Left ventricle myocardium inferior (tissue), 1 donor: ENCODE measurements around the gene SLC22A6. TPM values are rescaled to one million over a fixed set of nuclear protein-coding genes. Genes with fewer than 3 reads are reported as not detected.

Source experiments
- DNase-seq: peaks from one replicate; pipeline ENCODE4 v3.0.0-alpha.2; 2020
- H3K27ac ChIP-seq: fragments of 200-600 bp; replicated peaks from 2 replicates; pipeline ENCODE4 v1.8.0; 2021
- H3K27me3 ChIP-seq: fragments of 200-600 bp; 2 replicates; pipeline ENCODE4 v1.8.0; 2021; ENCODE audit warnings: low read depth
- H3K36me3 ChIP-seq: fragments of 200-600 bp; 2 replicates; pipeline ENCODE4 v1.8.0; 2021
- H3K4me1 ChIP-seq: fragments of 200-600 bp; 2 replicates; pipeline ENCODE4 v1.8.0; 2021
- H3K4me3 ChIP-seq: fragments of 200-600 bp; 2 replicates; pipeline ENCODE4 v1.8.0; 2021; ENCODE audit warnings: mild to moderate bottlenecking, moderate library complexity
- H3K9me3 ChIP-seq: fragments of 200-600 bp; replicated peaks from 2 replicates; pipeline ENCODE4 v1.8.0; 2021
- intact Hi-C: fragments of 100-400 bp; cut with micrococcal nuclease; formaldehyde crosslinking; loops from one replicate; pipeline ENCODE4 v1.11.0; 2022
- total RNA-seq: library from RNA; stranded (reverse); fragmentation: NEBNext Ultra II Directional; extraction: Animal tissue kit (Norgen Biotek cat#: 25700); gene quantifications from one replicate; pipeline ENCODE4 v1.2.1, GENCODE V29; 2021
- TF ChIP-seq, protein P1 (sequence below): fragments of 200-600 bp; IDR thresholded peaks from 2 replicates; pipeline ENCODE4 v1.8.0; 2021; ENCODE audit warnings: antibody characterized with exemption, mild to moderate bottlenecking, borderline replicate concordance
- donor health status: DM: no; HTN: yes; CAD: no; lungs with severe emphysema.

The SLC22A6 gene
- total RNA-seq, 1 donor from 2014 or later, result not detected

DNA sequence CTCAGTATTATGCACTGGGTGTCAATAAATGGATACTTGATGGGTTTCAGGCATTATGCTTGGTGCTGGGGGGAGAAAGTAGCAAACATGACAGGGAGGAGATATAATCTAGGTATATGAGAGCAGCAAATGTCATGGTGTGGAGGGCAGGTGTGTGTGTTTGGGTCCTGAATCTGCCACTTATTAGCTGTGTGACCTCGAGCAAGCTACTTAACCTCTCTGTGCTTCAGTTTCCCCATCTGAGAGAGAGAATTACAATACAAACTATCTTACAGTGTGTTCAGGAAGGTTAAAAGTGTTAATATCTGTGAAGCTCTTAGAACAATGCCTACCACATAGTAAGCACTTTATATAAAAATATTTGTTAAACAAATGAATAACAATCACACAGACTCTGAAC, 28.1 kb upstream of the SLC22A6 start:
- no peak for DNase-seq
- Histone ChIP-seq H3K27me3 (peaks cover 34% of the 10 kb centered on the region), H3K4me3 (no peak overlapping the region), H3K27ac (no peak overlapping the region), H3K9me3 (no peaks in the 10 kb centered on the region), H3K36me3 (no peaks in the 10 kb centered on the region), H3K4me1 (peaks cover 14% of the 10 kb centered on the region)
- intact Hi-C loops, result no loop called here
- TF ChIP-seq, protein P1, sequence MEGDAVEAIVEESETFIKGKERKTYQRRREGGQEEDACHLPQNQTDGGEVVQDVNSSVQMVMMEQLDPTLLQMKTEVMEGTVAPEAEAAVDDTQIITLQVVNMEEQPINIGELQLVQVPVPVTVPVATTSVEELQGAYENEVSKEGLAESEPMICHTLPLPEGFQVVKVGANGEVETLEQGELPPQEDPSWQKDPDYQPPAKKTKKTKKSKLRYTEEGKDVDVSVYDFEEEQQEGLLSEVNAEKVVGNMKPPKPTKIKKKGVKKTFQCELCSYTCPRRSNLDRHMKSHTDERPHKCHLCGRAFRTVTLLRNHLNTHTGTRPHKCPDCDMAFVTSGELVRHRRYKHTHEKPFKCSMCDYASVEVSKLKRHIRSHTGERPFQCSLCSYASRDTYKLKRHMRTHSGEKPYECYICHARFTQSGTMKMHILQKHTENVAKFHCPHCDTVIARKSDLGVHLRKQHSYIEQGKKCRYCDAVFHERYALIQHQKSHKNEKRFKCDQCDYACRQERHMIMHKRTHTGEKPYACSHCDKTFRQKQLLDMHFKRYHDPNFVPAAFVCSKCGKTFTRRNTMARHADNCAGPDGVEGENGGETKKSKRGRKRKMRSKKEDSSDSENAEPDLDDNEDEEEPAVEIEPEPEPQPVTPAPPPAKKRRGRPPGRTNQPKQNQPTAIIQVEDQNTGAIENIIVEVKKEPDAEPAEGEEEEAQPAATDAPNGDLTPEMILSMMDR, result no peak

DNA sequence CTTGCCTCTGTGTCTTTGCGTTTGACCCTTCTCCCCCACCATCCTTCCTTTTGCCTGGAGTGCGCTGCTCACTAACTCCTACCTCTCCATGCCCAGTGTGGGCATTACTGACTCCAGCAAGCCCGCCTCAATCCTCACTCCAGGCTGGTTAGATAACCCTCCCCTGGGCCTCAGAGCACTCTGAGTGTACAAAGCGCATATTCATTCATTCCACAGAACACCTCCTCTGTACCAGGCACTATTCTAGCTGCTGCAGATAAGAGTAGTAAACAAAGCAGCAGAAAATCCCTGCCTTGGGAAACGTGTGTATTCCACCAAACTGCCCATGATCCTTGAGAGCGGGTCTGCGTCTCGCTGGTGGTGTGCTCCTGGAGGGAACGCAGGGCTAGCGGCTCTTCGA, 27.7 kb upstream of the SLC22A6 start:
- Histone ChIP-seq H3K4me1 (peaks cover 16% of the 10 kb centered on the region), H3K27ac (no peak overlapping the region), H3K27me3 (peaks cover 32% of the 10 kb centered on the region), H3K9me3 (no peaks in the 10 kb centered on the region), H3K36me3 (no peaks in the 10 kb centered on the region), H3K4me3 (no peak overlapping the region)
- TF ChIP-seq, protein P1, result no peak
- DNase-seq, result no peak
- intact Hi-C loops, result no loop called here

GRCh38 chr11:63010934-63011439, 26.2 kb upstream of the SLC22A6 start:
- intact Hi-C loops, result no loop called here
- TF ChIP-seq, protein P1, result no peak
- Histone ChIP-seq H3K4me3 (no peak overlapping the region), H3K4me1 (peaks cover 9% of the 10 kb centered on the region), H3K9me3 (no peaks in the 10 kb centered on the region), H3K36me3 (no peaks in the 10 kb centered on the region), H3K27ac (no peak overlapping the region), H3K27me3 (peaks cover 18% of the 10 kb centered on the region)
- DNase-seq, result no peak

GRCh38 chr11:63007920-63008319, 23.2 kb upstream of the SLC22A6 start:
- Histone ChIP-seq H3K9me3 (no peaks in the 10 kb centered on the region), H3K27me3 (no peaks in the 10 kb centered on the region), H3K36me3 (no peaks in the 10 kb centered on the region), H3K4me3 (no peak overlapping the region), H3K4me1 (peaks cover 6% of the 10 kb centered on the region), H3K27ac (no peak overlapping the region)
- TF ChIP-seq, protein P1, result no peak
- DNase-seq, result no peak
- intact Hi-C loops, result no loop called here

DNA sequence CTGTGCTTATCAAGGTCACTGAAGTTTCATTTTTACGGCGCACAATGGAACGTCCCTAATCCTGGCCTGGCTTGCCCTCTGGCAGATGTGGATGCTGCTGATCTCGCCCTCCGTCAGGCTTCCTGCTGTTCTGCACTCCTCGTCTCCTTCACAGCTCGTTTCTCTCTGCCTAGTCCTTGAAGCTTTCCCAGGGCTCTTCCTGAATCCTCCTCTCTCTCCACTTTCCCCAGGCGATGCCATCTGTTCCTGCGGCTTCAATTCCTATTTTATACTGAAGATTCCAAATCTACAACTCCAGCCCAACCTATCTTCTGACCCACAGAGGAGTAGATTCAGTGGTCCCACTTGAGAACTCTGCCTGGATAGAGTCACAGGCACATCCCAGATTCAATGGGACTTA, 16.7 kb upstream of the SLC22A6 start:
- no peak for DNase-seq
- H3K36me3 ChIP-seq, result no peaks in the 10 kb centered on the region
- intact Hi-C loops, result no loop called here
- no peak overlapping the region for H3K4me3 ChIP-seq
- TF ChIP-seq, protein P1, result no peak
- H3K4me1 ChIP-seq, result no peaks in the 10 kb centered on the region
- no peaks in the 10 kb centered on the region for H3K9me3 ChIP-seq
- peaks cover 19% of the 10 kb centered on the region for H3K27me3 ChIP-seq
- H3K27ac ChIP-seq, result no peak overlapping the region
